Esophagus muscularis mucosa (tissue), 4 donors: ENCODE data around the gene PKN2. TPM values are rescaled to one million over a fixed set of nuclear protein-coding genes. Genes with fewer than 3 reads are reported as not detected.

ENCODE experiments used
- DNase-seq: peaks from one replicate; pipeline ENCODE4 v3.0.0-alpha.2; 2017; ENCODE audit errors: extremely low spot score
- H3K27ac ChIP-seq, 4 donors: fragments of 200-600 bp; sonication (generic); replicated peaks in 1 of 4; 1 replicate in 3 of 4; 2 replicates in 1 of 4; pipeline ENCODE4 v1.5.1; 2016 to 2019; ENCODE audit warnings: mild to moderate bottlenecking in 1 of 4
- H3K27me3 ChIP-seq, 4 donors: fragments of 200-600 bp; sonication (generic); one replicate each; pipeline versions ENCODE4 v1.5.1 to v1.6.0; 2016 to 2019
- H3K36me3 ChIP-seq, 4 donors: fragments of 200-600 bp; sonication (generic); one replicate each; pipeline ENCODE4 v1.5.1; 2016 to 2019
- H3K4me1 ChIP-seq, 4 donors: fragments of 200-600 bp; sonication (generic); one replicate each; pipeline ENCODE4 v1.5.1; 2016 to 2019
- H3K4me3 ChIP-seq, 4 donors: fragments of 200-600 bp; sonication (generic); 1 replicate in 2 of 4; 2 replicates in 2 of 4; pipeline ENCODE4 v1.5.1; 2016 to 2019; ENCODE audit warnings: mild to moderate bottlenecking in 4 of 4, moderate library complexity in 1 of 4
- H3K9me3 ChIP-seq, 4 donors: fragments of 200-600 bp; sonication (generic); 1 replicate in 3 of 4; 2 replicates in 1 of 4; pipeline ENCODE4 v1.5.1; 2016 to 2019
- CTCF ChIP-seq, 3 experiments: fragments of 200-600 bp in 2 of 3; fragments of 450-650 bp in 1 of 3; sonication (generic) in 2 of 3; IDR thresholded peaks; one replicate each; pipeline ENCODE4 v1.5.1; 2017 to 2019; ENCODE audit warnings: antibody characterized with exemption in 3 of 3, mild to moderate bottlenecking in 2 of 3, moderate library complexity in 1 of 3
- EP300 ChIP-seq: sonication (generic); formaldehyde crosslinking; IDR thresholded peaks from one replicate; pipeline ENCODE4 v1.6.1; 2017; ENCODE audit warnings: antibody characterized with exemption
- POLR2A ChIP-seq: fragments of 450-650 bp; IDR thresholded peaks from one replicate; pipeline ENCODE4 v1.6.1; 2017; ENCODE audit warnings: antibody characterized with exemption, moderate library complexity, mild to moderate bottlenecking, low read depth
- POLR2AphosphoS5 ChIP-seq, 2 donors: sonication (generic); formaldehyde crosslinking; IDR thresholded peaks; one replicate each; pipeline ENCODE4 v1.6.1; 2017; ENCODE audit warnings: antibody characterized with exemption in 2 of 2
- WGBS: methylation state at CpG from one replicate; pipeline ENCODE4 v1.1.5; 2018; 5-methylcytosine and 5-hydroxymethylcytosine counted together
- intact Hi-C: fragments of 100-400 bp; cut with DNase I; formaldehyde crosslinking; loops from one replicate; pipeline ENCODE4 v1.15.1; 2023
- total RNA-seq, 4 donors: library from RNA; depleted of rRNA; stranded (reverse); fragments of >200 nt; gene quantifications; one replicate each; pipeline versions ENCODE4 v1.1.0 to v1.2.1, GENCODE V29; 2016

The PKN2 gene
- total RNA-seq, 4 donors from 2014 or later: 27.2 to 39.9 (median 34.3) TPM

- Histone ChIP-seq H3K4me1 (no peaks in the 10 kb centered on the region), H3K27me3 (no peaks in the 10 kb centered on the region), H3K36me3 (peaks cover 0 to 52% (median 25%) of the 10 kb centered on the region in 4 donors), H3K9me3 (no peaks in the 10 kb centered on the region), H3K27ac (no peak overlapping the region), H3K4me3 (no peak overlapping the region)
- DNase-seq: no peak
- TF ChIP-seq POLR2AphosphoS5 (IDR thresholded peaks at IDR 0.05) (no peak), CTCF (IDR thresholded peaks at IDR 0.05) (no peak), EP300 (no peak), POLR2A (no peak)
- intact Hi-C loops: no loop called here
Observed at GRCh38 chr1:88780485-88780884, 96.4 kb downstream of the PKN2 start.

- Histone ChIP-seq H3K4me3 (no peak overlapping the region), H3K27ac (no peak overlapping the region), H3K4me1 (no peaks in the 10 kb centered on the region), H3K27me3 (no peaks in the 10 kb centered on the region), H3K9me3 (no peaks in the 10 kb centered on the region), H3K36me3 (peaks cover 0 to 55% (median 32%) of the 10 kb centered on the region in 4 donors)
- DNase-seq: no peak
- TF ChIP-seq POLR2AphosphoS5 (IDR thresholded peaks at IDR 0.05): no peak
- no peak for TF ChIP-seq CTCF (IDR thresholded peaks at IDR 0.05)
- TF ChIP-seq EP300: no peak
- TF ChIP-seq POLR2A: no peak
- WGBS: 93% methylated on average over 2 of the region's 2 CpGs
- intact Hi-C loops: no loop called here
Observed at GRCh38 chr1:88783145-88783544, 99.1 kb downstream of the PKN2 start.

- Histone ChIP-seq H3K27me3 (no peaks in the 10 kb centered on the region), H3K36me3 (peaks cover 0 to 59% (median 37%) of the 10 kb centered on the region in 4 donors)
Observed at GRCh38 chr1:88784551-88784950, 100.5 kb downstream of the PKN2 start.

GRCh38 chr1:88787023-88787903 lies 103.2 kb downstream of the PKN2 start:
- Histone ChIP-seq H3K27me3 (no peaks in the 10 kb centered on the region), H3K27ac (no peak overlapping the region), H3K4me3 (no peak overlapping the region), H3K4me1 (no peaks in the 10 kb centered on the region), H3K36me3 (peaks cover 4 to 70% (median 44%) of the 10 kb centered on the region in 4 donors), H3K9me3 (no peaks in the 10 kb centered on the region)
- WGBS: 95% methylated on average over 3 of the region's 3 CpGs
- no peak for DNase-seq
- TF ChIP-seq POLR2A (no peak), EP300 (no peak), CTCF (IDR thresholded peaks at IDR 0.05) (no peak), POLR2AphosphoS5 (IDR thresholded peaks at IDR 0.05) (no peak)
- intact Hi-C loops: no loop called here

More at GRCh38 chr1:88784551-88784950, 100.5 kb downstream of the PKN2 start:
- WGBS: 92% methylated on average over 6 of the region's 6 CpGs
- TF ChIP-seq CTCF (IDR thresholded peaks at IDR 0.05): no peak
- TF ChIP-seq POLR2A: no peak
- TF ChIP-seq POLR2AphosphoS5 (IDR thresholded peaks at IDR 0.05): no peak
- no peak for TF ChIP-seq EP300
- Histone ChIP-seq H3K4me1 (no peaks in the 10 kb centered on the region), H3K9me3 (no peaks in the 10 kb centered on the region), H3K4me3 (no peak overlapping the region), H3K27ac (no peak overlapping the region)
- intact Hi-C loops: no loop called here
- DNase-seq: no peak
